Activated CD4-positive, CD25-positive, alpha-beta regulatory T cell treated with anti-CD3 and anti-CD28 coated beads, Interleukin-2, amount 50 U/mL, for 16 hours (primary cell): Measurements from ENCODE around the gene NR1D2.
"Not testable (repeated sequence)": the region's sequence is repeated elsewhere in the genome, so short reads cannot be mapped to it uniquely, and the experiment has no call there.

ENCODE experiments used
- DNase-seq: peaks from one replicate; pipeline ENCODE4 v3.0.0-alpha.2; 2020; ENCODE audit warnings: low read depth, low spot score

The NR1D2 gene

DNA sequence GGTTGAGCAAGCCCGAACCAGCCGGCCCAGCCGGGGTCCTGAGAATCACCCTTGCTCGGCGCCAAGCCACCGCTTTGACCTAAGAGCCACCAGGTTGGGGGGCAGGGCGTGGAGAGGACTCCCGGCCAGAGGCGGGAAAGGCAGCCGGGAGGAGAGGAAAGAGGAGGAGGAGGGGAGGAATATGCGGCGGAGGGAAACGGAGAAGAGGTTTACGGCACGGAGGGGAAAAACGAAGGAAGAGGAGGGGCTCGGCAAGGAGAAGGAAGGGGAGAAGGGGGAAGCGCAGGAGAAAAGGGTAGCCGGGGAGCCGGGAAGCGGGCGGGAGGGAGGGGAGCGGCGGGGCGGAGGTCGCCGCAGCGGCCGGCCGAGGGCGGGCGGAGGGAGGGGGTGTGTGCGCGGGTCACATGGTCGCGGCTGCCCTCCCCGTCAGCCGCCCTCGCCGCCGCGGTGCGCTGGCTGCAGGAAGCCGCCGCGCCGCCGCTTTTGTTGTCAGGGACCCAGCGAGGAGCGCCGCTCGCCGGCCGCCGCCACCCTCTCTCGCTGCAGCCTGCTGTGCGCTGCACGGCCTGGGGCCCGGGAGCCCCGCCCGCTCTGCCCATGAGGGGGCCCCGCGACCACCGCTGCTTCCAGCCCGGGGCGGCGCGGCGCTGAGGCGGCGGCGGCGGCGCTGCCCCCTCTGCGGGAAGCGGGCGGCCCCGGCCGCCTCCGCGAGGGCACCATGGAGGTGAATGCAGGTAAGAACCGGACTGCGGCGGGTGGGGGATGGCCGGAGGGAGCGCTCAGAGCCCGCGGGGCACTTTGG is at the start of gene NR1D2:
TSS of gene NR1D2 (plus strand) at position 426 of the 802 bp plus-strand sequence. CDS start at position 719, 293 bp downstream.
- DNase-seq, result peak; percentile 51

DNA sequence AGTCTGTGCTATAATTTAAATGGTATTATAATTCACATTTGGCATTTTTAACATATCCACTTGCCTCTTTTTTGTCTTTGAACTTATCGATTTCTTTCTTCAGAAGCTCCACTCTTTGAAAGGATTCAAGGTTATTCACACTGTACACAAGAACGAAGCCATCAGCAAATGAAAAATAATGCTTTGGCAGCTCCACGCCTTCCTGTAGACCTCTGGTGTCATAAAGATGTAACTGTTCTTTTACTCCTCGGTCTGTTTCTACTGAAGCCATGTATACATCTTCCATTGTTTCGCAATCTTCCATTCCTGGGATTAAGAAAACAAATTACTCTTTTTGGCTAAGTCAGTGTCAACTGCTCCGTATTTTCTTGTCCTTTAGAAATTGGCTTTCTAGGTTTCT is 44.3 kb upstream of the NR1D2 start:
- no peak for DNase-seq

DNA sequence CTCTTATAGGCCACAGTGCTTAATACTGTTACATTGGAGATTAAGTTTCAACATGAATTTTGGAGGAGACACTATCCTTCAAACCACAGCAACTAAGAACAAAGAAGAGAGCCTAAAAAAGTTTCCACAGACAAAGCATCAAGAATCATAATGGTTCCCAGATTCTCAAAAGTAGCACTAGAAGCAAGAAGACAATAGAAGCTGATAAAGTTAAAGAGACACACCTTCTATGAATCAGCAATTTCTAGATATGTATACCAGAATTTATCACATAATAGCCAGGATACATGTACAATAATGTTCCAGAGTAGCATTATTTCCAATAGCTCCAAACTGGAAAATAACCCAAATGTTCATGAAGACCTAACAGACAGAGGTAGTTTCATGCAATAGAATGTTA is 40.5 kb upstream of the NR1D2 start:
- DNase-seq, result no peak

DNA sequence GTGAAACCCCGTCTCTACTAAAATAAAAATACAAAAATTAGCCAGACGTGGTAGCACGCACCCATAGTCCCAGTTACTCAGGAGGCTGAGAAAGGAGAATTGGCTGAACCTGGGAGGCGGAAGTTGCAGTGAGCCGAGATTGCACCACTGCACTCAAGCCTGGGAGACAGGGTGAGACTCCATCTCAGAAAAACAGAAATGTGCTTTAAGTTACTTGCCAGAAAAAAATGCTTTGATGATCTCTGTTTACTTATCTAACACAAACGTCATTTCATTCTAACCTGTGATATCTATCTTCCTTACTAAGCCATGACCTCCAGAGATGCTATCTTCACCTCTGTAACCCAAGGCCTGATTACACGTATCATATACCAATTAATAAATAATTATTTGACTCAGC is 35.7 kb upstream of the NR1D2 start:
- DNase-seq, result no peak

DNA sequence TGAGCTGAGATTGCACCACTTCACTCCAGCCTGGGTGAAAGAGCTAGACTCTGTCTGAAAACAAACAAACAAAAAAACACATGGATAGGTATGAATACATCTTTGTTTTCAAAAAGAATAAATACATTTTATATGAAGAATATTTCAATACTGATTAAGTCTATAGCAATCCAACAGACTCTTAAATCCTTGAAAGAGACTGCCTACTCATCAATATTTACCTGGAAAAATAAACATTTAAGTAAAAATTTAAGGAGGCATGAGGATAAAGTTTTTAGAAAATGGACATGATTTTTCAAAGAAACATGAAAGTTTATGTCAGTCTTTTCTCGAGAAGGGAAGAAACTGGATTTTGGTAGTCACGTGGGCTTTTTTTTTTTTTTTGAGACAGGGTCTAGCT is 33.7 kb upstream of the NR1D2 start:
- no peak for DNase-seq

DNA sequence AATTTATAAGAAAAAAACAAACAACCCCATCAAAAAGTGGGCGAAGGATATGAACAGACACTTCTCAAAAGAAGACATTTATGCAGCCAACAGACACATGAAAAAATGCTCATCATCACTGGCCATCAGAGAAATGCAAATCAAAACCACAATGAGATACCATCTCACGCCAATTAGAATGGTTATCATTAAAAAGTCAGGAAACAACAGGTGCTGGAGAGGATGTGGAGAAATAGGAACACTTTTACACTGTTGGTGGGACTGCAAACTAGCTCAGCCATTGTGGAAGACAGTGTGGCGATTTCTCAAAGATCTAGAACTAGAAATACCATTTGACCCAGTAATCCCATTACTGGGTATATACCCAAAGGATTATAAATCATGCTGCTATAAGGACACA is 32.8 kb upstream of the NR1D2 start:
- DNase-seq, result not testable (repeated sequence)

DNA sequence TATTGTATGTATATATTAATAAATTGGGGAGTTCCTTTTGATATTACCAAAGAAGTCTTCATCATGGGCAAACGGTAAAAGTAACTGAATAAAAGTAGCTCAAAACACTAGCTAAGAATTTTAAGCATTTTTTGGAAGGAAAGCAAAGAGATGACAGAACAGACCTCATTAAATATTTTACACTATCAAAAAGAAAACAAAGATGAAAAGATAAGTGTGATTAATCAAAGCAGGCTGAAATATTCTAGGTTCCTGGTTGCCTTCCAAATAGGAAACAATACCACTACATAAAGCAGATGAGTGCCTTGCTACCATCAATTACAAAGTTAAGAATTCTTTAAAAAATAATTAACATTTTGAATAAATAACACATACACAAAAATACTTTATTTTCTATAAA is 31.9 kb upstream of the NR1D2 start:
- no peak for DNase-seq

DNA sequence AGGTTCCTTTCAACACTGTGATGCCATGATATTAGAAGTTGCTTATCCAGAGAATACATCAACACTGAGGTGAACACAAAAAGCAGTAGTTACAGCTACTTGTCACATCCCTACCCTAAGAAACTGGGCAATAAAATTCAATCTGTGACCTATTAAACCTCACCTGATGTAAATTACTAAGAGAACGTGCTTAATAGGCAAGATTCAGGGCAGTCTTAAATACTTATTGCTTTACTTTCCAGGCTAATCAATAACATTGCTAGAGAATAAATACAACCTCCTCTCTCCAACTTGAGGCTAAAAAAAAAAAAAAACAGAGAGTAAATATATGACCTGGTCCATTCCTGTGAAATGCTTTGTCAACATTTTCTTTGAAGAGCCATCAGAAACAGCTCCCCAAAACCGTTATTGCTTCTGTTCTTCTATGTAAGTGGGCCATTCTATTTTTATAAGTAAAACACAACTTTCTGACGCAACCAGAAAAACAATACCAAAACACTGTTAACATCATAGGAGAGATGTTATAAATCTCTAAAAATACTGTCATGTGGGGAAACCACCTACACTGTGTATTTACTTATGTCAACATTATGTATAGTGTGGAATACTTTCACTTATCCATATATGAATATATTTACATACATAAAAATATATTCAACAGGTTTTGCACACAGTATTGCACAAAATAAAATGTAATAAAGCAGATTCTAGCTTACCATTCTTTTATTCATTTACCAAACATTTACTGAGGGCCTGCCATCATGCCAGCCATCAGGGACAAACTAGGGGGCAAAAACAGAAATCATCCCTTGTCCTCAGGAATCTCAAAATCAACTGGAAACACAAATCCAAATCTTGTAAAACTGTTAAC is 31.0 kb upstream of the NR1D2 start:
- no peak for DNase-seq

DNA sequence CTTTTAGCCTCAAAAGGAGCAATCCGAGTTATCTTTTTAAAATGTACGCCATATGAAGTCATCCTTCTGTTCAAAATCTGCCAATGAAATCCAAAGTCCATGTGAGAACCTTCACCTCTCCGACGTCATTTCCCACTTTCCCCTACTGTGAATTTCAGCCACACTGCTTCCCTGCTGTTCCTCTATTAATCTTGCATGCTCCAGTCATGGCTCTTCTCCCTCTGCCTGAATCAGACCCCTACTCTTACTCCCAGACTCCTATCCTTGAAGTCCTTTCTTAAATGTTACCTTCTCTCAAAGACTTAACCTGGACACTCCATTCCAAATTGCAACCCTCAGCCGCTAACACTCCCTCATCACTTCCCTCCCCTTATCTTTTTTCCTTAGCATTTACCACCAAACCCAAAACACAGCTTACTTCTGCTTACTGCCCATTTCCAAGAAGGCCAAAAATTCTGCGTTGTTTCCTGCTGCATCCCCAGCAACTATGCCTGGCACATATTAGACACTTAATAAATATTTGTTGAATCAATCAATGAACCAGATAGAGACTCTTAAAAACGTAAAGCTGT is 29.5 kb upstream of the NR1D2 start:
- no peak for DNase-seq

DNA sequence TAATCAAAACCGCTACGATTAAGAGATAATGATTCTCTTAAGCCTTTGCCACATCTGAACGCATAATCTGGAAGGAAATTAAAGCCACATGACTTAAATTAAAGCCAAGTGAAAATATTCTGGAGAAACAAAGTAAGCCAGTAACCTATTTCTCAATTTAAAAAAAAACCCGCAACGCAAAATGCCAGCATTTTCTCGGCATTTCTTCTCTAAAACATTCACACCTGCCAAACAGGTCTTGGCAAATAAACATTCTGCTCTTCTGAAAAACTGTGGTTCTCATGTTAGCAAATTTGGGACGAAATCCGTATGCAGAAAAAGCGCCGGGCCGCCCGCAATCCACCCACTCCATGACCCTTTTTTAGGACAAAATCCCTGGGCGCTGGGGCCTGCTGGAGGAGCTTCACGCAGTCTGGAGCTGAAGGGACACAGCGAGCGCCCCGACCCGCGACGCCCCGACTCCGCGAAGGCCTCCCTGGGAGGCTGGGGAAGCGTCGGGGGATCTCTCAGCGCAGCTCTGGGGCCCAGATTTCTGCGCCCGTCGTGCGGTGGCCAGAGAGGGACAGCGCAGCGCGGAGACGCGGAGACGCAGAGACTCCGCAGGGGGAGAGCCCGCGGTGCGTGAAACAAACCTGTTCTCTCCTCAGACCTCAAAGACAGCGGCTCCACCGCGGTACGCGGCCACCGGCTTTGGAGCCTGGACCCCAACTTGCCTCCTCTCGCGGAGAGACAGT is 28.8 kb upstream of the NR1D2 start:
- DNase-seq, result no peak

DNA sequence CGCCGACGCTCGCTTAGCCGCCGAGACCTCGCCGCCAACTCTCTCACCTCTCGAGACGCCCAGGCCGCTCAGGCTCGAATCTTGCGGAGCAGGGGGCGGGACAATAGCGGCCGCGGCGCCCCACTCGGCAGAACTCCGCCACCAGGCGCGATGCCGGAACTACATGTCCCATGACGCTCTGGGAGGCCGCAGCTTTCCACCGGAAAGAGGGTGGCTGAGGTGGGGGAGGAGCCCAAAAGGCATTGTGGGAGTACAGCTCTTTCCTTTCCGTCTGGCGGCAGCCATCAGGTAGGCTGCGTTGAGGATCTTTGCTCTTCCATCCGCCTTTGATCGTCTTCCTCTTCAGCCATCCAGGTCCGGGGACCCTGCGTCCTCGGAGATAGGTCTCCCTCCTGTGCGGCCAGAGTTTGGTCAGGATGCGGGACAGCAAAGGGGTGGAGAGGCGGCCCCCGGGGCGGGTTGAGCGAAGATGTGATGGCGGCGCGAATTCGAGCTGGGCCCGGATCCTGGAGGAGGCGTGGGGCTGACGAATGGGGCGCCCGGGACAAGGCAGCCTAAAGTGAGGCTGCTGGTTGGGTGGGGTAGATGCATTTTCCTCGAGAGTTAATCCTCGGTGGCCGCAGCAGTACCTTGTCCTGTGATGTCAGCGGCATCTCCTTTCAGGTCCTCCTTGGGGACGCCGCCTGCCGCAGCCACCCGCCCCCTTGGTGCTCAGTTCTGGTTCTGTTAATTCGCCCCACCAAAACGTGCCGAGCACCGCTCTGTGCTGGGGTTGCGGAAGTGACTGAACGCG is 28.0 kb upstream of the NR1D2 start, which contains the start of the genes NKIRAS1 and RPL15:
TSS of gene NKIRAS1 (minus strand) at position 105 of the 793 bp plus-strand sequence. CDS start 6,086 bp downstream, outside the sequence.
TSS of gene RPL15 (plus strand) at position 247 of the 793 bp plus-strand sequence. CDS start 728 bp downstream, outside the sequence.
- DNase-seq, result peak; percentile 96

DNA sequence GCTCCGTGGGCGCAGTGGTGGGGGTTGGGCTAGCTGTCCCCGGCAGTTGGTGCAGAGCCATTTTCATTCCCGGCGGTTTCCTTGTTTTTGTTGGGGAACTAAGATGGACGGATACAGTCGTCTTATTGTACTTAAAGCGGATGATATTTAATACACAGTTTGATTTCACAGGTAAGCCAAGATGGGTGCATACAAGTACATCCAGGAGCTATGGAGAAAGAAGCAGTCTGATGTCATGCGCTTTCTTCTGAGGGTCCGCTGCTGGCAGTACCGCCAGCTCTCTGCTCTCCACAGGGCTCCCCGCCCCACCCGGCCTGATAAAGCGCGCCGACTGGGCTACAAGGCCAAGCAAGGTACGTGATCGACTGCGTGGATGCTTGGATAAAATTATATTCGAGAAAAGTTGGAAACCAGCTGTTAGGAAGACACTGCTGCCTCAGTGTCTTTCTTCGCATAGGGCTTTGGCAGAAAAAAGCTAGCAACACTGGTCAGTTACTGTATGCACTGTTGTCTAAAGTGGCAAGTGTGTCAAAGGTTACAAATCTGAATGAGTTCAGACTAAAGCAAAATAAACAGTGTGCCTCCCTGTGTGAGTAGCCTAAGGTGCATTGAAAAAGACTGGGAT is 27.3 kb upstream of the NR1D2 start:
- DNase-seq, result not testable (repeated sequence)

DNA sequence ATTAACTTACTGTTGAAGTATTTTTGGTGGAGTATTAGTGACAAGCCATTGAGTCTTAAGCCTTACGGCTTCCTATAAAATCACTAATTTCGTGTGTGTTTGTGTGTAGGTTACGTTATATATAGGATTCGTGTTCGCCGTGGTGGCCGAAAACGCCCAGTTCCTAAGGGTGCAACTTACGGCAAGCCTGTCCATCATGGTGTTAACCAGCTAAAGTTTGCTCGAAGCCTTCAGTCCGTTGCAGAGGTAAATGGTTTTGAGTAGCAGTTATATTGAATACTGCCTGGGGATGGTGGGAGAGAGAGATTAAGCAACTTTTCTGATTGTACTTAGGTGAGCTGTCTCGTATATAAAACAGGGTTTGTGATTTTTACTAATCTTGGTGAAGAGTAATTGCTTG is 26.8 kb upstream of the NR1D2 start:
- not testable (repeated sequence) for DNase-seq

DNA sequence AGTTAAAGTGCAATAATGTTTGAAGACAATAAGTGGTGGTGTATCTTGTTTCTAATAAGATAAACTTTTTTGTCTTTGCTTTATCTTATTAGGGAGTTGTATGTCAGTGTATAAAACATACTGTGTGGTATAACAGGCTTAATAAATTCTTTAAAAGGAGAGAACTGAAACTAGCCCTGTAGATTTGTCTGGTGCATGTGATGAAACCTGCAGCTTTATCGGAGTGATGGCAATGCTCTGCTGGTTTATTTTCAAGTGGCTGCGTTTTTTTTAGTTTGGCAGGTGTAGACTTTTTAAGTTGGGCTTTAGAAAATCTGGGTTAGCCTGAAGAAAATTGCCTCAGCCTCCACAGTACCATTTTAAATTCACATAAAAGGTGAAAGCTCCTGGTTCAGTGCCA is 25.5 kb upstream of the NR1D2 start:
- DNase-seq, result no peak

DNA sequence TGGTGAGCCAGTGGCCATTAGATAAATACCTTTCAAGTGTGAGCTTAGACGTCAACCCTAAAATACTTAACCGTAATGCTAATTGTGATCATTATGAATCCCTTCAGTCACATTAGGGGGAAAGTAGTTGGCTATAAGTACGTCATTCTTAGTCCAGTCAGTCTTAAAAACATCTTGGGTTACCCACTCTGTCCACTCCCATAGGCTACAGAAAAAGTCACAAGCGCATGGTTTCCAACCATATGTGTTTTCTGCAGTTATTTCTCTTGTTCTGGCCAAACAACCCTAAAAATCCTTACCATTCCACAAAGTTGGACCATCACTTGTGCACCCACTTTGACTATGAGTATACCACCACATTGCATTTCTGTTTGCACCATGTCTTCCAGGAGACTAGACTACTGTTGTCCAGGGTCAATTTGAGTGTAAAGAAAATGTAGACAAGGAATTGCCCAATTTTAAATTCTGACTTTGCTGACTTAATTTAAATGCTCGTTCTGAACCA is 24.9 kb upstream of the NR1D2 start:
- no peak for DNase-seq

DNA sequence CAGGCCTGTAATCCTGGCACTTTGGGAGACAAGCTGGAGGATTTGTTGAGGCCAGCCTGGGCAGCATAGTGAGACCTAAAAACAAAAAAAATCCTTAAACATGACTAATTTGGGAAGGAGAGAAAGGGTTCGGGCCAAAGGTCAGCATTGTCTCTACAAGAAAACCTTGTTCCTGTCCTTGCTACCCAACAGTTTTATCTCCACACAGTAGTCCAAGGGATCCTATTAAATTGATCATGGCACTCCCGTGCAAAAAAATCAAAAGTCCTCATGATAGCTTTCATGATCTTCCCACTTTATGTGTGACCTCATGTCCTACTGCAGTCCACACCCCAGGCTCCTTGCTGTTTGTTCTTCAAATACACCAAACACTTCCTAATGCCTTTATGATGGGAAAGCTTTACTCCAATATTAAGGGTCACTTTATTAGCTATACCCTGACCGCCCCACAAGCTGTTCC is 24.0 kb upstream of the NR1D2 start:
- DNase-seq, result no peak

DNA sequence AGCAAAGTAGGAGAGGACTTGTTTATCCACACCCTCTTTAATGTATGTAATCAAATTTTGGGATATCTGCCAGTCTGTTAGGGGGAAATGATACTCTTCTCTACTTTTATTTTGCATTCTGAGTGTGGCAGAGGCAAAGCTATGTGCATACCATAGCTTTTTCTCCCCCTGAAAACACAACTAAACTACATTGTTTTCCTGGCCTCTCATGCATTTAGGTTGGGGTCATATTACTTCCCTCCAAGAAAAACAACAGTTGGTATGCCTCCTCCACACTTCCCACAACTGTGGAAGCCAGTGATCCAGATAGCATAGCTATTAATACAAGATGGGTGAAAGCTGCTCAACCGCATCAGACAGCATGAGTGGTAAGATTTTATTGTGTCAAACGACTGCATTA is 21.3 kb upstream of the NR1D2 start:
- DNase-seq, result no peak

DNA sequence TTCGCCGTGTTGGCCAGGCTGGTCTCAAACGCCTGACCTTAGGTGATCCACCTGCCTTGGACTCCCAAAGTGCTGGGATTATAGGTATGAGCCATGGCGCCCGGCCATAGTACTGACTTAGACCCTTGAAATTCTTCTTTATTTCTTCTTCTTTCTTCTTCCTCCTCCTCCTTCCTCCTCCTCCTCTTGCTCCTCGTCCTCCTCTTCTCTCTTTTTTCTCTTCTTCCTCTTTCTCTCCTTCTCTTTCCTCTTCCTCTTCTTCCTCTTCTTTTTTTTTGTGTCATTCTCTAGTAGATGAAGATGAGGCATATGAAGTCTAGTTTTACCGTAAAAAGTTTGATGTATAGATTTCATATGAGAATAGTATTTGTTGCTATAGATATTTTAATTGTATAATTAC is 18.8 kb upstream of the NR1D2 start:
- DNase-seq, result no peak

DNA sequence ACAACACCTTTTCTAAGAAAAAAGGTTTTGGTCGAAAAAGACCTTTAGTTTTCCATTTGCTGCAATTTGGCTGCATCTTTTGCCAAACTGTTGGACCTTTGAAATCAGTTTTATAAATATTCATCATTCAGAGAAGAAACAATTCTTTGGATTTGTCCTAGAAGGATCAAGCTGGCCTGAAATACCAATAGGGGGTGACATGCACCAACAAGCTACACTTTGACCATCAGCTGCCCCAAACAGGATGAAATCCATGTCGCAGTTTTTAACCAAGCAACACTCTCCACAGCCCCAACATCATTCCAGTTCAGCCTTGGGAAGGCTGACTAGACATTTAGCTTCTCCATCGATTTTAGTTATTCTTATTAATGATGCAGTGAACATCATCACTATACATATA is 18.4 kb upstream of the NR1D2 start:
- no peak for DNase-seq

DNA sequence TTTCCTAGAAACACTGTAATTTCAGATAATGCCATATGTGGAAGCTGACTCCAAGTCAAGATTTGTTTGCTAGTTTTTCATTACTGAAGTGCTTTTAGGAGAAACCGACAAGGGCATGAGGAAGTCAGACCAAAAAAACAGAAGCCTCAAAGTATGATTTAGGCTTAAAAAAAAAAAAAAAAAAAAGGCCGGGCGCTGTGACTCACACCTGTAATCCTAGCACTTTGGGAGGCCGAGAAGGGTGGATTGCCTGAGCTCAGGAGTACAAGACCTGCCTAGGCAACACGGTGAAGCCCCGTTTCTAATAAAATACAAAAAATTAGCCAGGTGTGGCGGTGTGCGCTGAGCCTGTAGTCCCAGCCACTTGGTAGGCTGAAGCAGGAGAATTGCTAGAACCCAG is 16.6 kb upstream of the NR1D2 start:
- DNase-seq, result no peak
